Left hindlimb (tissue), 1 donor: ENCODE measurements around the gene RAD23B.

Experiments used
- DNase-seq: peaks from one replicate; pipeline ENCODE4 v3.0.0-alpha.2; 2018

RAD23B gene

DNA sequence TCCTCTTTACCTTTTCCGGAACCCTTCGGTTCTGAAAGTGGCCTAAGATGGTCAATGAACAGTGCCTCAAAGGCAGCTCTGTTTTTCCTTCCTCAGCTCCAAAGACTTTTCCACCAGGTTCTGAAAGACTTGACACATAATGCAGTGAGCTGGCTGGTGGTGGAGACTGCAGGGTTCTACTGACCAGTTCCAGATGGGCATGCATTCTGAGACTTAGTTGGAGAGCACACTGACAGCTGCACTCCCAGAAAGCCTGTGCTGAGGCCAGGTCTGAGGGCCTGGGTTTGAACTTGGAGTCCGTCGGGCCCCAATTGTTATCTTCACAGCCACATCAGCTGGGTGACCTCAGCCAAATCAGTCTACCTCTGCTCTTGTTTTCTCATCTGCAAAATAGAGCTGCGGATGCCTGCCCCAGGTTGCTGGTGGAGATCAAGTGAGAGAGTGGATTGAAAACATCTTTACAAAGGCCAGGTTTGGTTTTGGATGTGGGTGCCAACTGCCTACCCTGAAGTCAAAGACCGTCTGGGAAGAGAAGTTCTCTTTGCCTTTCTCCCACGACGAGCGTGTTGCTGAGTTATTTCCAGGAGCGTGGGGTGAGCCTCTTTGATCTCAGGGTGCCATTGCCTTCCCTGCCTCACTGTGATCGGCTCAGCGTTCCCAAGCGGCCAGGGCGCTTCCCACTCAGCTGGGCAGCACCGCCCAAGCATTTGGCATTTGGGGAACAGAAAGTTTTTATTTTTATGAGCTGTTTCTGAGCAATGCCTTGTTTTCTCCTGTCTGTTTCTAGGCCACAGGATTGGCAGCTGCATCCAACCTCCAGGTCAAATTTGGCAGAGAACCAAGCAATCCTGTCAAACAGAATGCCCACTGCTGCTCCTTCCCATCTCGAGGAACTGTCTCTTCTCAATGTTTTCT, 54.9 kb downstream of the RAD23B start:
- no peak for DNase-seq

DNA sequence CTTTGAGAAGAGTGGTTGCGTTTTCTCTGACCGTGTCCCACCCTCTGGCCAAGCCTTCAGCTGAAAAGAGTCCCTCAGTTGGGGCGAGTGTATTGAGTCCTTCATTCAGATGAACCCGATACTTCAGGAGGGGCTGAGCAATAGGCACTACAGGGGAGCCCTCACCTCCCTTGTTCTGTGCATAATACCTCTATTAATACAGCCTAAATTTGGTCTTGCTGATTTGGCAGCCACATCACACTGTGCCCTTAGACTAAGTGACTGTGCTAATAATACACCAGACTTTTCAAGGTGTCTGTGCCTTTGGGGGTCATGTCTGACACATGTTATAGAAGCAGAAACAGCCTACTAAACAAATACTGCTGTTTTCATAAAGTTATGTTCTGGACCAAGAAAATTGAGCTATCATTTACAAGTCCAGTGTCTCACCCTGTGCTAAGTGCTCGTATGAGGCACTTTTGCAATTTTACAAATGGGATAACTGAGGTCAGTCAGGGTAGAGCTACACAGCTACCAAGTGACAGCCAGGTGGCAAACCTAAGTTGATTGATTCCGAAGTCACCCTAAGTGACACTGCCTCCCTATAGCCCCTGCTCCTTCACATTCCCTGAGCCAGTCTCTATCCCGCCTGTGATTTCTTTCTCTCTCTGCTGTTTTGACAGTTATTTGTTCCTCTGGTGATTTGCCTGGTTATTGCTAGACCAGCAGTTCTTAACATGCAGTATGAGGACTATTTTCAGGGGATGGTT, 56.0 kb downstream of the RAD23B start:
- no peak for DNase-seq

DNA sequence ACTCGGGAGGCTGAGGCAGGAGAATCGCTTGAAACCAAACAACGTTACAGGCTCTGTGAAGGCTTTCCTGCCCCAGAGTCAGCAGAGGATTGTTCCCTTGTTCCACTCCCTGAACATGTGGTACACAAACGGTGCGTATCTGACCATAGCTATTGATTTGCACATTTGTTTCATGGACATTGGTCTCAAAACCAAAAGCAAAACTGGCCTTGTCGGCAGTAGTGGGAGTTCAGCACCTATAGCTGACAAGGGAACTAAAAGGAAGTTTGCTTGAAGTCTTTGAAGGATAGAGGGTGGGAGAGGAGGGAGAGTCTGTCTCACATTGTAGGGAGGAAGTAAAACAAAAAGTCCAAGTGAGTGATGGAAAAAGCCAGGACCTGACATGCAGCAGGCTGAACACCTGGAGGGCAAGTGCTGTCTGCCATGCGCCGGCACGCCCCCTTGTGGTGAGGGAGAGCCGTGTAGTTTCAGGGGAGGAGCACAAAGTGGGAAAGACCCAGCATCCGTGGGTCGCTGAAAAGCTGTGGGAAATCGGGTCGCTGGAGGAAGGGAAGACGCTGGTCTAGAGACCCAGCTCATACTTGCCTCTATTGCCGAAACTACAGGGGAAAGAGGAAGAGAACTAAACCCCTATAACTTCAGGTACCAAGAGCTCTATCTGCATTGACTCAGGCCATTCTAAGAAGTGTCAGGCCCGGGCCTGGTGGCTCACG, 58.0 kb downstream of the RAD23B start:
- no peak for DNase-seq

DNA sequence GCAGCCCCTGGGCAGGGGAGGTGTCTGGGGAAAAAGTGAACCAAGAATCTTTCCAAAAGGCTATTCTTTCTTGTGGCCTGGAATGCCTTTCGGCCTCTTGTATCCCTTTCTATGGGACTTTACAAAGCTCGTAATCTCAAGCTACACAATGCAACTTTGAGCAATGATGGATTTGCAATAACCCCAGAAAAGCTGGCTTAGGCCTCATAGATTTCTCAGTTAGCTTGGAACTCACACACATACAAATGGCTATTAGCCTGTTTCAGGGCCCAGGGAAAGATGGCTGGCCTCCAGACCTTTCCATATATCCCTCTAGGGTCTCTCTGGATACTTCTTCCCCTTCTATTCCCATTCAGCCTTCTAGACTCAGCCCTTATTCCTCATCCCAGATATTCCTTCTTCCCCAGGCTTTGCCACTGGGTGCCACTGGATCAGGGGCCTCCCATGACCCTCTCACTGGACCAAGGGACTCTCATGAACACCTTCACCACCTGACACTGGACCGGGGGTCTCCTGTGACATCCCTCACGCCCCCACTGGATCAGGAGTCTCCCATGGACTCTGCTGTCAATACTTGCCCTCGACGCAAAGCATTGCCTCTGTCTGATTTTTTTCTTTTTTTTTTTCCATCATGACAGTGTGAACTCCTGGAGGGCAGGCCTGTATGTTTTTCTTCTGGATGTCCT, 59.5 kb downstream of the RAD23B start:
- no peak for DNase-seq

DNA sequence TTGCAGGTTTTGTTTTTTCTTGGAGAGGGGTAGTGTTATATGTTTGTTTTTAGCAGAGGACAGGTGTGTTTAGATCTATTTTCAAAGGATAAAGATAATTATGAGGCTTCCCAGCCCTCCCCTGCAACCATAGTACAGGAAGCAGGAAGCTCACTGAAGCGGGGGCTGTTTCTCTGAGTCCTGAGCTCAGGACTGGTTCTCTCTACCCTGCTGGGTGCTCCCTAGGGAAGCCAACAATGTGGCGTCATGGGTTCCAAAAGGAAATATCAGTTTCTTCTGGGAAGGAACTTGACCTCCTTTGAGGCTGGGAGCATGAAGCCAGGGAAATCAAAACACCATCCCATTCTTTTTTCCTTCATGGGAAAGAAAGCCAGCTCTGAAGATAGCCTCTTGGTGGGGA, 62.2 kb downstream of the RAD23B start:
- DNase-seq: no peak

DNA sequence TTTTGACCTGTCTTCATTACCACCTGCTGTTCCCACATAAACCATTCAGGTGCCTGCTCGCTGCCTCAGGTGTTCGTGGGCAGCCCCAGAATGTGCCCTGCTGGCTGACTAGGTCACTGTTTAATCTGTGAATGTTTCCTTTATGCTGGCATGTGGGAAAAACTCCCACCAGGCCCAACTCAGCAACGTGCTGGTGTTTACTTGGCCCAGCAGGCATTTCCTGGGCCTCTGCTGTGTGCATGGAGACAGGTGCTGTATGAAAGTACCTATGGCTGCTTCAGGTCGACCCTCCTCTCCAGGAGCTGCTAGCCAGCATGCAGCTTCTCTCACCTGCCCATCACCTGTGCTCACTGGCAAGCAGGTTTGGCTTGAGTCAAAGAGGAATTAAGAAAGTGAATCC, 65.8 kb downstream of the RAD23B start:
- no peak for DNase-seq

DNA sequence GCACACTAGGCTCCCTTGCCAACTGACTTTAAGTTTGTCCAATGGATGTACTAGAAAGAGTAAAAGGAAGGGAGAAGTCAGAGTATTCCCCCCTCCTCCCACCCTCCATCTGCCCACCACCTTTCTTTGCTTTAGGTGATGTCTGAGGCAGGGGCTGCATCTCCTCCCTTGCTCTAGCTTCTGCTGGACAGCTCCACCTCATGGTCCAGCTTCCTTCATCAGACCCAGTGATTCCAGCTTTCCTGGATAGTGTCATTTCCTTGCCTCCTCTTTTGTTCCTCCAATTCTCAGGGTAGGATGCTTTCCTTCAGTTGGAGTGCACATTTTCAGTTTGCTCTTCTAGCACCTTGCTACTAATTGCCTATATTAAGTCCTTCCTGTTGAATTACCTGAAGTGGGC, 67.4 kb downstream of the RAD23B start:
- DNase-seq: no peak

DNA sequence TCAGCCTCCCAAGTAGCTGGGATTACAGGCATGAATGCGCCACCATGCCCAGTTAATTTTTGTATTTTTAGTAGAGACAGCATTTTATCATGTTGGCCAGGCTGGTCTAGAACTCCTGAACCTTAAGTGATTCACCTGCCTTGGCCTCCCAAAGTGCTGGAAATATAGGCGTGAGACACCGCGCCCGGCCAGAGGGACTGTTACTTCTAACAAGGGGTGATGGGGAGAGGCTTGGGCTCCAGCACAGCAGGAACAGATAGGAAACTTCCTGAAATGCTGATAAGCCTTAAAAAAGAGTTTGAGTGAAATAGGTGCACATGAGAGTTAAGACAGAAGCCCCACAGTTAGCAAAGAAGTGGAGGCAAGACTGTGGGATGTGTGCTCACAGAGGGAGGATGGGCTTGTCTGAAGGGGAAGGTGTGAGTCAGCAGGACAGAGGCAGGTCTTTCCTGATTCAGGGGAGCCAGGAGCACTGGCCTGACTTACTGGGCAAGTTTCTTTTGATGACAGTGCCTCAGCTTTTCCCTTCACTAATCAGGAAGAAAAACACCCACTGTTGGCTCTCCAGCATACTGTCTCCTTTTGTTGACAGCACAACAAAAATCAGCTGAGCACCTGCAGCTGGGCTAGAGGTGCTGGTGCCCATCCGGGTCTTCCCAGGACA, 68.4 kb downstream of the RAD23B start:
- no peak for DNase-seq

DNA sequence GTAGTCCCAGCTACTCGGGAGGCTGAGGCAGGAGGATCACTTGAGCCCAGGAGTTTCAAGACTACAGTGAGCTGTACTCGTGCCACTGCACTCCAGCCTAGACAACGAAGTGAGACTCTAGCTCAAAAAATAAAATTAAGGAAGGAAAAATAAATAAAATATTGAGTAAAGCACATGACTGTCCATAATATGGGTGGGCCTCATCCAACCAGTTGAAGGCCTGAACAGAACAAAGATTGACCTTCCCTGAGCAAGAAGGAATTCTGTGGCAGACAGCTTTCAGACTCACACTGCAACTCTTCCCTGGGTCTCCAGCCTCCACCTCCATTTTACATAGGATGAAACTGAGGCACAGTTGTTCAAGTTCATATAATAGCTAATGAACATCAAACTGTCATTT, 72.3 kb downstream of the RAD23B start:
- DNase-seq: no peak

DNA sequence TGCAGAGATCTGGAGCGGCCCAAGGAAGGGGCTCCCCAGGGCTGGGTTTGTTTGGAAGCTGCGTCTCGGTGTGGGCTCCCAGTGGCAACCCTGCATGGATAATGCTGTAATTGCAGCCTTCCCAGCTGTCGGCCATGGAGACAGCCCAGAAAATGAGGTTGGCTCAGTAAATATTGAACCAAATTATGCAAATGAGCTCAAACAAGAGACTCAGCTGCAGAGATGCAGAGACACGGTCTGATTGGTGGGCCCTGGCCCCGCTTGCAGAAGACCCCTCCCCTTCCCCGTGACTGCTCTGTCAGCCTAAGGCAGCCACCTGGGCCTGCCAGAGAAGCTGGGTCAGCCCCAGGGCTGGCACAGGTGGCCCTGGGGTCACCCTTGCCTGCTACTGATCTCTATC, 75.9 kb downstream of the RAD23B start:
- DNase-seq: no peak

DNA sequence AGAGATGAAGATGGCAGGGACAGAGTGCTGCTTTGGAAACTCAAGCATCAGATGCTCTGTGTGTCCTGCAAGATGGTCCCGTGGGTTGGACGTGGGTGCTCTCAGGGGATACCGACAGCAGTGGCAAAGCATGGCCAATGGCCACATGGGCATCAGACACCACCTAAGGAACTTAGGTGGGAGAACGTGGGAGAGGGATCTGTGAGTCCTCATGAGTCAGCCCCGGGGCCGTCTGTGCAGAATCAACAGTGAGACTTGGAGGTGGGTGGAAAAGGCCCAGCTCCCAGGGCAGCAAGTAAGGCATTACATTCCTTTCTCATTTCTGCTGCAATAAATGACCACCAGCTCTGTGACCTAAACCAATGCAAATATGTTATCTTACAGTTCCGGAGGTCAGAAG, 77.0 kb downstream of the RAD23B start:
- no peak for DNase-seq

DNA sequence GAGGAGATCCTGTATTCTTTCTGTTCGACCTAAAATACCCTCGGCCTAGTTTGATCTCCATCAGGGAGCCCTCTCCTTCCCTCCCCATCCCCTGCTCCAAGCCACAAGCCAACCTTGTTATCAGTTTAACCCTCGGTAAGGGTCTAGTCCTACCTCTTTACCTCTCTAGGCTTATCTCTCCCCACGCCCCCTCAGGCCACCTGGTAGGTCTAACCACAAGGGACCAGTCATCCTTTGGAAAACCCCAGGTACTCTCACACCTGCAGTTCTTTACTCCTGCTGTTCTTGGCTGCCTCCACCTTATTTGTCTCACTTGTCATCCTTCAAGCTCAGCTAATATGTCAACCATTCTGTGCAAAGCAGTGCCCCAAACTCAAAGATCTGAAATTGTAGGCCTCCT, 78.7 kb downstream of the RAD23B start:
- no peak for DNase-seq

DNA sequence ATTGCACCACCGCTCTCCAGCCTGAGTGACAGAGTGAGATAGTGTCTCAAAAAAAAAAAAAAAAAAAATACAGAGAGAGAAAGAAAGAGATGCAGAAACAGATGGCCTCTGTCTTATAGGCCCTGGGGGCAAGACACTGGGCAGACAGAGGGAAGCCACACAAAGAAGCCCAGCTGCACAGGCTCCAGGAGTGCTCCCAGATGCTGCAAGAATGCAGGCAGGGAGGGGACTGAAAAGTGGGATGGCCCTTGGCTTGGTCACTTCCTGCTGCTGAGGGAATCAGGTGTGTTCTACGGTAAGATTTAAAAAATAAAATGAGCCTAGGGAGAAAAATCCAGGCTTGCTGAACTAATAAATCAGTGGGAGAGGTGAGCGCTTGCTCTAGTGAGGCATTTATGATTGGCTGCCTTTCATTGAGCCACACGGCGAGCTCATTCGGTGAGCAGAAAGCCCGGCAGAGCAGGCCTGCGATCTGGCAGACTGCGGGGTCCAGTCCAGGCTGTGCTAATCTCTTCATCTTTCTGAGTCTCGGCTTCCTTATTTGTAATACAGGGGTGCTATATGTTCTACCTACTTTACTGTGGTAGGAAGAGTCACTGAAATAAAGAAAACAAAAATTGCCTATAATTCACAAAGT, 80.6 kb downstream of the RAD23B start:
- DNase-seq: no peak

DNA sequence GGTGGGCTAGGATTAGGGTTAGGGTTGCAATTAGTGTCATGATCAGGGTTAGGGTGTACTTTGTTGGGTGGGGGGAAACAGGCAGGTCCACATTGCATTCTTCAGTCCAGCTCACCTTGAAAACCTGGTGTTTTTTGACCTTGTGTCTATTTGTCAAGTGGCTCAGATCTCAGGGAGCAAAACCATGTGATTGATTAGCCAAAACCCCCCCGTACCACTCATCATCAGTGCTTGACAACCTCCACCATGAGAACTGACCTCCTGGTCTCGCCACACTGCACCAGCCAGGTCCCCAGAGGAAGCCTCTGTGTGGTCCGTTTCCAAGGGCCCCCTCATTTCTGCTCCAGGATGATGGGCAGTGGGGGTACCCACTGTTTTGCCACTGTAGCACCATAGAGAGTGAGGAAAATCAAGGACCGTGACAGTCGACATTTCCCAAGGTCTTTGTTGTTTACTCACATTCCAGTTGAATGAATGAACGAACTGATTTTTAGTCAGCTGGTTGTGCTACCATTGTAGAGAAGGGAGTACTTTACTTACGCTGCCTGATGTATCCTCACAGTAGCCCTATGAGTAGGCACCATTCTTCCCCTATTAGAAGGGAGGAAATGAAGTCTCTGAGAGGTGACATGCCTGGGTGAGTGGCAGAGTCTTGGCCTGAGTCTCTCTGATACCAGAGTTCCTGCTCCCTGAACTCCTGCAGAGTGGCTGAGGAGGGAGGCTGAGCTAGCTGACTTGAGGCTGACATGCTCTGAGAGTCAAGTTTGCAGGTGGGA, 84.8 kb downstream of the RAD23B start:
- no peak for DNase-seq

DNA sequence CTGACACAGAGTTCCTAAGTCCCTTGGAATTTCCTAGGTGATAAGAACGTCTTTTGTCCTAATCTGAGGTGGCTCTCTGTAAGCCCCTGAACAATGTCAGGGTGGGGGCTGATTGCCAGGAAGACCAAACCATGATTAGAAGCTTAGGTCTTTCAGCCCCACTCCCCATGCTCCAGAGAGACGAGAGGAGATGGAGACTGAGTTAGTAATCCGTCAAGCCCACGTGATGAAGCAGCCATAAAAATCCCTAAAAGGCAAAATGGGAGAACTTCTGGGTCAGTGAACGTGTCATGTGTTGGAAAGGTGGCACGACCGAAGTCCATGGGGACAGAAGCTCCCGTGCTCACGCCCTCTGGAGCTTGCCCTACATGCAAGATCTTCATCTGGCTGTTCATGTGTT, 85.6 kb downstream of the RAD23B start:
- DNase-seq: no peak

DNA sequence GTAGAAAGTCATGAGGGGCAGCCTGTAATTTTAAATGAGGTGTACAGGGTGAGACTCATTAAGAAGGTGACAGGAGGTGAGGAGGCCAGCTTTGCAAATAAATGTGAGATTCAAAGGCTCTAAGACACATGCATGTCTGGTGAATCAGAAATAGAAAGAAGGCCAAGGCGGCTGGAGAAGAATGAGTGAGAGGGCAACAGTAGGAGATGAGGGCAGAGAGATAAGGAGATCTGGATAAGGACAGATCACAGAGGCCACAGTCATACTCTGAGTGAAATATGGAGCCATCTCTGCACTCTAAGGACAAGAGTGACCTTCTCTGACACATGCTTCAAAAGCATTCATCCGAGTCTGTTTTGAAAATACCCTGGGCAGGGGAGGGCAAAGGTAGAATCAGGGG, 90.7 kb downstream of the RAD23B start:
- no peak for DNase-seq

DNA sequence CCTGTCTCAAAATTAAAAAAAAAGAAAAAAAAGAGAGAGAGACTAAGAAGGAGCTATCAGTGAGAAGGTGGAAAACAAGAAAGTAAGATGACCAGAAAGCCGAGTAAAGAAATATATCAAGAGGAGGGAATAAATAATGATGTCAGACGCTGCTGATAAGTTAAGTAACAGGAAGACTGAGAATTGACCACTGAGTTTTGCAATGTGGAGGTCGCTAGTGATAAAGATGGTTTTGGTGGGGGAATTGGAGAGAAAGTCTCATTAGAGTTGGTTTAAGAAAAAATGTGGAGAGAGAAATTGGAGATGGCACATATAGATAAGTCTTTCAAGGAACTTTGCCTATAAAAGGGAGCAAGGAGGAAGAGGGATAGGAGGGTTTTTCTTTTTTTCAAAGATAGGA, 91.9 kb downstream of the RAD23B start:
- no peak for DNase-seq

DNA sequence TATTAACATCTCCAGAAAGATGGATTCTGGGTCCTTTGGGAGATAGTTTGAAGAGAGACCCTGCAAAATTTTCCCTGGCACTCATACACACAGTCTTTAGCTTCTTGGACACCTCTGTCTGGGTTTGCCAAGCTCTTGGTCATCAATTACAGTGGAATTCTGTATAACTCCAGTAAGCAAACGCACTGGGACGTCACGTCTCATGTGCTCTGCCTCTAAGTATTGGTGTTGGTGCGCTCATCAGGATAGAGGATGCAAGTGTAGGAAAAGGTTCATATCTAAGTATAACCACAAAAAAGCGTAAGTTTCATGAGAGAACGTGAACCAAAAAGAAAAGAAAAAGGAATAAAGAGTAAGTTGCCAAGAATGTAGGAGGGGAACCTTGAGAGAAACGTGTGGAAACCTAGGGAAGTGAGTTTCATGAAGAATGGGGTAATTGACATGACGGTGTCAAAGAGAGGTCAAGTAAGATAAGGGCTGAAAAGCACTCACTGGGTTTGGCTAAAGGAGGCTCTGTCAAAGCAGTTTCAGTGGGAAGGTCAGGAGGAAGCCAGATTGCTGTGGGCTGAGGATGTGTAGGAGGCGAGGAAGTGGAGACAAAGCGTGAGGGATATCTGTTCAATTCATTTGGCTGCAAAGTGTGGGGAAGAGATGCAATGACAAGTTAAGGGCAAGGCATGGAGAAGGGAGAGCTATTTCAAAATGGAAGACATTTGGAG, 92.7 kb downstream of the RAD23B start:
- DNase-seq: no peak

DNA sequence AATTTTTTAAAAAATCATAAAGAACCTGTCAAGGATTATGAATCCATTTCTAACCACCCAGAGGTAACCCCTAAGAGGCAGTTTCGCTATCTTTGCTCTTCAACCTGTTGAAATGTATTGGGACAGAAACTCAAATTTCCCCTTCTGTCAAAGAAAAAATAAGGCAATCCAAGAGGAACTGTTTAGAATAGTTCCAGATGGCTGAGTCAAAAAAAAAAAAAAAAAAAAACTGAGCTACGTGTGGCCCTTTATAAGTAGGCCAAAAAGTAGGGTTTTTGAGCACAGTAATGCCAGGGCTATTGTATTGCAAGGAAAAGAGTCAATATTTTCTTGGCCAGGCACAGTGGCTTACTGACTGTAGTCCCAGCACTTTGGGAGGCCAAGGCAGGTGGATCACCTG, 94.9 kb downstream of the RAD23B start:
- DNase-seq: no peak
